K562 (cell line): ENCODE data around the gene ZNF761. TPM values are rescaled to one million over a fixed set of nuclear protein-coding genes. Genes with fewer than 3 reads are reported as not detected.

ENCODE experiments used
- ATAC-seq: fragments of 200-7000 bp; cut with Tn5 transposase; 3 replicates; pipeline ENCODE4 v1.9.1; 2020; ENCODE audit warnings: moderate library complexity
- BruUV-seq: library from RNA; stranded (reverse); fragments of 400-500 nt; replicated peaks from 2 replicates; lab custom pipeline; 2021; lab: Mats Ljungman, UMichigan
- CTCF ChIA-PET: fragments of 300-600 bp; formaldehyde crosslinking; extraction: SDS; loops from one replicate; lab custom pipeline; 2021; ENCODE audit warnings: low intra/inter-chr PET ratio; lab: Yijun Ruan, JAX
- POLR2A ChIA-PET: fragments of 300-600, 350-650 bp; sonication (Branson Sonifier 250); formaldehyde crosslinking; extraction: SDS; loops from one replicate; lab custom pipeline; 2021; ENCODE audit warnings: antibody characterized with exemption, inconsistent platforms; lab: Yijun Ruan, JAX
- DNase-seq, 4 experiments: peaks; one replicate each; pipeline versions ENCODE4 v3.0.0 to v3.0.0-alpha.2; 2011 to 2018; ENCODE audit warnings: low spot score in 3 of 4, mixed read lengths in 3 of 4; ENCODE audit errors: extremely low read depth in 1 of 4
- FAIRE-seq: peaks from 2 replicates; lab custom pipeline; 2011; peaks lifted over from hg19 to GRCh38; lab: Jason Lieb, UNC
- H2AFZ ChIP-seq: 2 replicates; pipeline ENCODE4 v1.6.0; 2011; ENCODE audit warnings: low read depth, low read length, control low read depth, inconsistent platforms
- H3K27ac ChIP-seq: fragments of 200-600 bp; 3 replicates; pipeline ENCODE4 v1.8.0; 2011; ENCODE audit warnings: low read depth, mild to moderate bottlenecking, control low read depth, inconsistent platforms, low read length, moderate library complexity, mixed read lengths; ENCODE audit errors: extremely low read depth
- H3K27me3 ChIP-seq, 2 experiments: fragments of 300-600 bp in 1 of 2; 2 replicates in 1 of 2; 3 replicates in 1 of 2; pipeline versions ENCODE4 v1.6.0 to v1.8.0; 2011; ENCODE audit warnings: inconsistent platforms in 2 of 2, low read length in 2 of 2, mild to moderate bottlenecking in 1 of 2, mixed read lengths in 1 of 2, moderate library complexity in 1 of 2; ENCODE audit not compliant: control insufficient read depth in 2 of 2, insufficient read depth in 2 of 2
- H3K36me3 ChIP-seq: fragments of 300-600 bp; 3 replicates; pipeline ENCODE4 v1.8.0; 2011; ENCODE audit warnings: mild to moderate bottlenecking, low read length, inconsistent platforms; ENCODE audit not compliant: control insufficient read depth, insufficient read depth
- H3K4me1 ChIP-seq, 2 experiments: fragments of 200-600 bp in 1 of 2; replicated peaks in 1 of 2; 2 replicates in 1 of 2; 3 replicates in 1 of 2; pipeline versions ENCODE4 v1.5.1 to v1.8.0; 2011; ENCODE audit warnings: inconsistent platforms in 2 of 2, low read length in 2 of 2, mild to moderate bottlenecking in 1 of 2, mixed read lengths in 1 of 2, moderate library complexity in 1 of 2; ENCODE audit not compliant: control insufficient read depth in 2 of 2, insufficient read depth in 2 of 2
- H3K4me2 ChIP-seq: 2 replicates; pipeline ENCODE4 v1.6.1; 2011; ENCODE audit warnings: low read length, control low read depth, inconsistent platforms, mixed read lengths; ENCODE audit not compliant: insufficient read depth
- H3K4me3 ChIP-seq: fragments of 200-600 bp; sonication (generic), shearing (Covaris generic); 2 replicates; pipeline ENCODE4 v1.5.1; 2016; ENCODE audit warnings: control low read depth, inconsistent platforms
- H3K79me2 ChIP-seq: fragments of 200-600 bp; 3 replicates; pipeline ENCODE4 v1.8.0; 2011; ENCODE audit warnings: low read length, inconsistent platforms; ENCODE audit not compliant: control insufficient read depth, insufficient read depth
- H3K9ac ChIP-seq, 2 experiments: 2 replicates each; pipeline versions ENCODE4 v1.6.0 to v1.6.1; 2011; ENCODE audit warnings: low read depth in 2 of 2, low read length in 2 of 2, control low read depth in 1 of 2, inconsistent platforms in 1 of 2, mild to moderate bottlenecking in 1 of 2, mixed read lengths in 1 of 2; ENCODE audit not compliant: insufficient read depth in 1 of 2
- H3K9me1 ChIP-seq: one replicate; pipeline ENCODE4 v1.6.0; 2011; ENCODE audit warnings: inconsistent platforms, mild to moderate bottlenecking, low read length, moderate library complexity; ENCODE audit not compliant: control insufficient read depth, insufficient read depth
- H3K9me3 ChIP-seq: replicated peaks from 2 replicates; pipeline ENCODE4 v1.5.1; 2011; ENCODE audit warnings: low read depth, low read length, inconsistent platforms; ENCODE audit not compliant: control insufficient read depth, insufficient read depth
- H4K20me1 ChIP-seq: replicated peaks from 2 replicates; pipeline ENCODE4 v1.6.1; 2011; ENCODE audit warnings: low read length, inconsistent platforms, mixed read lengths; ENCODE audit not compliant: control insufficient read depth, insufficient read depth
- ATF6 ChIP-seq: sonication (generic); formaldehyde crosslinking; IDR thresholded peaks from 2 replicates; pipeline ENCODE4 v1.4.0; 2020; ENCODE audit warnings: mild to moderate bottlenecking, missing genetic modification reagents
- BRD9 ChIP-seq: fragments of 450-650 bp; IDR thresholded peaks from 2 replicates; pipeline ENCODE4 v1.6.1; 2018; ENCODE audit warnings: low read depth; ENCODE audit not compliant: partially characterized antibody
- EP400 ChIP-seq: fragments of 450-650 bp; IDR thresholded peaks from 2 replicates; pipeline ENCODE4 v1.6.1; 2017; ENCODE audit warnings: antibody characterized with exemption, mild to moderate bottlenecking, moderate library complexity
- MYC ChIP-seq, 2 experiments: fragments of 250-450 bp in 1 of 2; sonication (Bioruptor Pico) in 1 of 2; IDR thresholded peaks; 2 replicates each; pipeline versions ENCODE4 v1.5.1 to v1.6.1; 2012 to 2021; ENCODE audit warnings: low read depth in 2 of 2, borderline replicate concordance in 1 of 2, improper control_type of control experiment in 1 of 2, low read length in 1 of 2, mild to moderate bottlenecking in 1 of 2, moderate library complexity in 1 of 2
- NR3C1 ChIP-seq: sonication (generic); formaldehyde crosslinking; IDR thresholded peaks from 2 replicates; pipeline ENCODE4 v1.8.1; 2022; ENCODE audit warnings: missing genetic modification reagents
- ZBED1 ChIP-seq: IDR thresholded peaks from 2 replicates; pipeline ENCODE4 v1.6.1; 2014
- ZNF398 ChIP-seq: fragments of 250-450 bp; sonication (Bioruptor Pico); IDR thresholded peaks from 2 replicates; pipeline ENCODE4 v1.8.0; 2021; ENCODE audit warnings: moderate library complexity, mild to moderate bottlenecking, inconsistent platforms
- WGBS: fragments of 100-300 bp; shearing (Covaris generic); methylation state at CpG from one replicate; pipeline ENCODE4 v1.1.6; 2016; ENCODE audit warnings: low coverage, mixed read lengths; ENCODE audit not compliant: insufficient coverage; ENCODE audit errors: missing lambda C conversion rate; 5-methylcytosine and 5-hydroxymethylcytosine counted together
- in situ Hi-C: fragments of 300-500 bp; cut with MboI; formaldehyde crosslinking; loops from 4 replicates; pipeline ENCODE4 v1.15.0; 2018; ENCODE audit warnings: inconsistent platforms, mixed read lengths
- intact Hi-C: fragments of 100-400 bp; cut with micrococcal nuclease; formaldehyde crosslinking; loops from 2 replicates; pipeline ENCODE4 v1.14.2; 2022
- polyA plus RNA-seq, 8 experiments: library from polyadenylated mRNA; depleted of rRNA in 4 of 8; stranded (reverse) in 5 of 8; unstranded in 3 of 8; fragments of >200 nt; fragmentation: Nextera tagmentation in 2 of 8; fragmentation: Illumina TruSeq in 1 of 8; extraction: Ambion mirVana in 2 of 8; extraction: Trizol in 1 of 8; gene quantifications; 2 replicates each; pipeline versions ENCODE4 v1.2.1 to v1.2.3, GENCODE V29; 2011 to 2014; ENCODE audit warnings: inconsistent platforms in 1 of 8, missing spikeins in 1 of 8
- total RNA-seq, 7 experiments: library from RNA; depleted of rRNA in 6 of 7; stranded (reverse); fragments of >200 nt in 6 of 7; fragmentation: Illumina TruSeq in 2 of 7; extraction: Trizol in 2 of 7; gene quantifications; 2 replicates each; pipeline versions ENCODE4 v1.2.1 to v1.2.3, GENCODE V29; 2011 to 2021; ENCODE audit warnings: low replicate concordance in 1 of 7

Gene ZNF761
- total and polyA plus RNA-seq, 9 of the 15 experiments (the other 6 are each of a cell fraction or from before 2014, with no cell fraction given), result 10.3 to 30.2 (median 17.0) TPM

- CTCF ChIA-PET, result no interaction called here
- H3K4me1 ChIP-seq, result no peaks in the 10 kb centered on the region
- in situ Hi-C loops, result no loop called here
- DNase-seq, result no peak
- H3K36me3 ChIP-seq, result peaks cover 41% of the 10 kb centered on the region; the same call in 2 of the 3 replicates
- TF ChIP-seq ZNF398 (CRISPR knock-in tag), result no peak
- TF ChIP-seq BRD9, result no peak
- no peak for TF ChIP-seq EP400
- TF ChIP-seq MYC (IDR thresholded peaks at IDR 0.05; ENCODE audit: low read depth, low read length), result no peak
- no peak for TF ChIP-seq MYC (CRISPR knock-in tag; IDR thresholded peaks at IDR 0.05; ENCODE audit: borderline replicate concordance, low read depth)
- peak; percentile 97; the same call in 1 of the 2 replicates for TF ChIP-seq ZBED1
- TF ChIP-seq NR3C1 (CRISPR knock-in tag), result no peak
- no peak for TF ChIP-seq ATF6
- no peak overlapping the region for H2AFZ ChIP-seq
- WGBS, result 72% methylated on average over 8 of the region's 8 CpGs
- intact Hi-C loops, result no loop called here
- no peaks in the 10 kb centered on the region for H4K20me1 ChIP-seq
- H3K27me3 ChIP-seq, result no peaks in the 10 kb centered on the region
- no peak overlapping the region for H3K27ac ChIP-seq
- no peak for FAIRE-seq
- no TSS peak for BruUV-seq
- ATAC-seq, result no peak
- no peaks in the 10 kb centered on the region for H3K79me2 ChIP-seq
- no peaks in the 10 kb centered on the region for H3K9me1 ChIP-seq
- H3K4me2 ChIP-seq, result no peak overlapping the region
- POLR2A ChIA-PET, result no interaction called here
- peaks cover 13% of the 10 kb centered on the region for H3K9me3 ChIP-seq
- no peak overlapping the region for H3K9ac ChIP-seq
- no peak overlapping the region for H3K4me3 ChIP-seq
Observed at GRCh38 chr19:53485046-53486004, 53.5 kb downstream of the ZNF761 start.
